SU-DHL-6 (cell line): ENCODE results near the gene DCDC2C.

Experiments used
- H2AFZ ChIP-seq: fragments of 200-600 bp; sonication (generic); 2 replicates; pipeline ENCODE4 v1.6.1; 2014; ENCODE audit warnings: low read depth, mild to moderate bottlenecking, moderate library complexity, mixed read lengths, antibody characterized with exemption, low read length; ENCODE audit not compliant: severe bottlenecking
- H3F3A ChIP-seq: fragments of 200-600 bp; shearing (Covaris generic); 2 replicates; pipeline ENCODE4 v1.6.0; 2016; ENCODE audit warnings: antibody characterized with exemption, mild to moderate bottlenecking; ENCODE audit not compliant: insufficient read depth
- H3K27ac ChIP-seq: fragments of 200-600 bp; sonication (generic); 2 replicates; pipeline ENCODE4 v1.5.1; 2016; ENCODE audit warnings: low read depth, mild to moderate bottlenecking, low read length, moderate library complexity, mixed read lengths
- H3K27me3 ChIP-seq: fragments of 200-600 bp; sonication (generic), shearing (Covaris generic); 2 replicates; pipeline ENCODE4 v1.6.0; 2014; ENCODE audit warnings: mild to moderate bottlenecking, low read length
- H3K36me3 ChIP-seq: fragments of 200-600 bp; sonication (generic); 2 replicates; pipeline ENCODE4 v1.6.1; 2014; ENCODE audit warnings: mild to moderate bottlenecking, low read length, mixed read lengths
- H3K4me2 ChIP-seq: fragments of 300-600, 200-600 bp; shearing (Covaris generic), sonication (generic); 2 replicates; pipeline ENCODE4 v1.6.0; 2014; ENCODE audit warnings: low read length, low read depth, mild to moderate bottlenecking; ENCODE audit not compliant: poor library complexity, severe bottlenecking
- H3K4me3 ChIP-seq: fragments of 200-600 bp; sonication (generic); 2 replicates; pipeline ENCODE4 v1.5.1; 2014; ENCODE audit warnings: antibody characterized with exemption, low read length, mild to moderate bottlenecking, mixed read lengths; ENCODE audit not compliant: insufficient read depth, poor library complexity, severe bottlenecking
- H3K79me2 ChIP-seq: fragments of 200-600 bp; sonication (generic); 2 replicates; pipeline ENCODE4 v1.6.1; 2014; ENCODE audit warnings: mild to moderate bottlenecking, low read length, moderate library complexity; ENCODE audit not compliant: insufficient read depth
- H3K9ac ChIP-seq: fragments of 200-600 bp; sonication (generic); 2 replicates; pipeline ENCODE4 v1.7.0; 2014; ENCODE audit warnings: mild to moderate bottlenecking, low read length
- H3K9me2 ChIP-seq: fragments of 200-600 bp; sonication (generic); replicated peaks from 2 replicates; pipeline ENCODE4 v1.6.1; 2014; ENCODE audit warnings: low read length; ENCODE audit not compliant: insufficient read depth
- H3K9me3 ChIP-seq: fragments of 200-600 bp; sonication (generic); 2 replicates; pipeline ENCODE4 v1.6.1; 2014; ENCODE audit warnings: low read length, mixed read lengths; ENCODE audit not compliant: insufficient read depth
- H4K20me1 ChIP-seq: fragments of 200-600 bp; sonication (generic); 2 replicates; pipeline ENCODE4 v1.6.1; 2014; ENCODE audit warnings: low read depth, mild to moderate bottlenecking, antibody characterized with exemption, low read length, moderate library complexity, mixed read lengths
- EZH2phosphoT487 ChIP-seq: fragments of 200-600 bp; sonication (generic), shearing (Covaris generic); conservative IDR thresholded peaks from 2 replicates; pipeline ENCODE4 v1.6.1; 2018; ENCODE audit warnings: mild to moderate bottlenecking, antibody characterized with exemption, low read length, moderate library complexity, mixed read lengths
- TF ChIP-seq, protein P1 (sequence below): fragments of 200-600 bp; sonication (generic); IDR thresholded peaks from one replicate; pipeline ENCODE4 v1.5.1; 2017; ENCODE audit warnings: antibody characterized with exemption, mild to moderate bottlenecking, low read length, moderate library complexity; ENCODE audit not compliant: insufficient read depth, poor library complexity, severe bottlenecking

DCDC2C gene

DNA sequence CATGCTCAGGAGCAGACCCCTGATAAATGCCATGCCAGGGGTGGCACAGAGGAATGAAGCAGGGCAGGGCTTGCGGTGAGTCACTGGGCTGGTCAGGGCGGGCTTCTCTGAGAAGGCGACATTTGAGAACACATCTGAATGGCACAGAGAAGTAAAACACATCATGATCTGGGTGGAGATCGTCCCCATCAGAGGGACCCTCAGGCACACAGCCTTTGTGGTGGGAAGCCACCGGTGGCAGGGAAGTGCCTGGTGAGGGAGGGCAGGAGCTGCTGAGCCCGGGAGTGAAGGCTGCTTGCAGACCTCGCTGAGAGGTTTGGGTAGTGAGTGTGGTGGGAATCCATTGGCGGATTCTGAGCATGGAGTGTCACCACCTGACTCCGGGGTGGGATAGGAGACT, 44.5 kb downstream of the DCDC2C start:
- Histone ChIP-seq H3K36me3 (no peaks in the 10 kb centered on the region), H3K79me2 (no peaks in the 10 kb centered on the region), H3K9ac (no peak overlapping the region), H3K9me2 (no peaks in the 10 kb centered on the region), H4K20me1 (no peaks in the 10 kb centered on the region), H3F3A (no peaks in the 10 kb centered on the region), H3K4me2 (no peak overlapping the region), H3K4me3 (no peak overlapping the region), H3K9me3 (no peaks in the 10 kb centered on the region), H2AFZ (no peak overlapping the region), H3K27me3 (no peaks in the 10 kb centered on the region), H3K27ac (no peak overlapping the region)
- TF ChIP-seq EZH2phosphoT487 = no peak
- TF ChIP-seq, protein P1, sequence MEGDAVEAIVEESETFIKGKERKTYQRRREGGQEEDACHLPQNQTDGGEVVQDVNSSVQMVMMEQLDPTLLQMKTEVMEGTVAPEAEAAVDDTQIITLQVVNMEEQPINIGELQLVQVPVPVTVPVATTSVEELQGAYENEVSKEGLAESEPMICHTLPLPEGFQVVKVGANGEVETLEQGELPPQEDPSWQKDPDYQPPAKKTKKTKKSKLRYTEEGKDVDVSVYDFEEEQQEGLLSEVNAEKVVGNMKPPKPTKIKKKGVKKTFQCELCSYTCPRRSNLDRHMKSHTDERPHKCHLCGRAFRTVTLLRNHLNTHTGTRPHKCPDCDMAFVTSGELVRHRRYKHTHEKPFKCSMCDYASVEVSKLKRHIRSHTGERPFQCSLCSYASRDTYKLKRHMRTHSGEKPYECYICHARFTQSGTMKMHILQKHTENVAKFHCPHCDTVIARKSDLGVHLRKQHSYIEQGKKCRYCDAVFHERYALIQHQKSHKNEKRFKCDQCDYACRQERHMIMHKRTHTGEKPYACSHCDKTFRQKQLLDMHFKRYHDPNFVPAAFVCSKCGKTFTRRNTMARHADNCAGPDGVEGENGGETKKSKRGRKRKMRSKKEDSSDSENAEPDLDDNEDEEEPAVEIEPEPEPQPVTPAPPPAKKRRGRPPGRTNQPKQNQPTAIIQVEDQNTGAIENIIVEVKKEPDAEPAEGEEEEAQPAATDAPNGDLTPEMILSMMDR = no peak

DNA sequence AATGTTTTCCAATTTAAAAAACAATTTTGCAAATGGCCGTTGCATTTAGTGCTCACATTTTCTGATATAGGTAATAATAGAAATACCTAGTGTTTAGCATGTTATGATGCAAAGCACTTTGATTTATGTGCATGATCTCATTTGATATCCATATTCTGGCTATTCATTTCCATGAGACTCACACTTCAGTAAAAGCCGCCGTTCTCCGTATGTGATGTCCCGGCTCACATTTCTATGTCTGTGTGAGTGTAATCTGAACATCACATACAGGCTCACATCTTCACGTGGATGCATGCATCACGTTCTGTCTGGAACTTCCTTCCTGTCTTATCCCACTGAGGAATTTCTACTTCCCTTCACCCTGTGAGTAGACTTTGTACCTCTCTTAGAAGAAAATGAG, 45.8 kb downstream of the DCDC2C start:
- Histone ChIP-seq H3K9me2 (no peaks in the 10 kb centered on the region), H3K9me3 (no peaks in the 10 kb centered on the region), H3K27ac (no peak overlapping the region), H3K4me2 (no peak overlapping the region), H3K27me3 (no peaks in the 10 kb centered on the region), H3K4me3 (no peak overlapping the region), H3F3A (no peaks in the 10 kb centered on the region), H4K20me1 (no peaks in the 10 kb centered on the region), H3K9ac (no peak overlapping the region), H3K79me2 (no peaks in the 10 kb centered on the region), H3K36me3 (no peaks in the 10 kb centered on the region), H2AFZ (no peak overlapping the region)
- no peak for TF ChIP-seq EZH2phosphoT487
- TF ChIP-seq, protein P1 = no peak

DNA sequence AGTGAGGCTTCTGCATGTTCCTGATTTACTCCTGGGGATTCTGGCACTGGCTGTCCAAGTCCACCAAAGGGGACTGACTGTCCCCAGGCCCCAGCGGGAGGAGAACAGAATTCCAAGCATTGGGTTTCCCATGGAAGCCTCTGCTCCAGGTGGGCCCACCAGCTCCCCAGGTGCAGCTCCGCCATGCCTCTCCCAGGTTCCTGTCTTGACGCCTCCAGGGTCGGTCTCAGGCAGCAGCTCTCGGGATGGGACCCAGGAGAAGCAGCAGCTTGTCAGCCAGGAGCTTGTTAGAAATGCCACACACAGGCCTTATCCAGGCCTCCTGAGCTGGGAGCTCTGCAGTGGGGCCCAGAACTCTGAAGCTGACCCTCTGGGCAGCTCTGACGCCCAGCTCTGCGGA, 47.9 kb downstream of the DCDC2C start:
- Histone ChIP-seq H3F3A (no peaks in the 10 kb centered on the region), H4K20me1 (no peaks in the 10 kb centered on the region), H3K9ac (no peak overlapping the region), H3K79me2 (no peaks in the 10 kb centered on the region), H3K36me3 (no peaks in the 10 kb centered on the region), H3K27ac (no peak overlapping the region), H3K4me3 (no peak overlapping the region), H3K9me3 (no peaks in the 10 kb centered on the region), H2AFZ (no peak overlapping the region), H3K27me3 (no peaks in the 10 kb centered on the region), H3K9me2 (no peaks in the 10 kb centered on the region), H3K4me2 (no peak overlapping the region)
- no peak for TF ChIP-seq EZH2phosphoT487
- TF ChIP-seq, protein P1 = no peak
